AG04449 (cell line): ENCODE results near the gene ROBO1.

Experiments used
- CTCF ChIA-PET: fragments of 350-600 bp; formaldehyde crosslinking; extraction: SDS; loops from one replicate; lab custom pipeline; 2021; ENCODE audit warnings: antibody characterized with exemption; lab: Yijun Ruan, JAX
- POLR2A ChIA-PET: fragments of 400-600, 350-600 bp; formaldehyde crosslinking; extraction: SDS; loops from one replicate; lab custom pipeline; 2020; ENCODE audit warnings: antibody characterized with exemption, inconsistent platforms; lab: Yijun Ruan, JAX
- DNase-seq: peaks from one replicate; pipeline ENCODE4 v3.0.0-alpha.2; 2010; ENCODE audit warnings: low read depth, low spot score
- H3K4me3 ChIP-seq: 2 replicates; pipeline ENCODE4 v1.5.1; 2011; ENCODE audit warnings: low read depth, mild to moderate bottlenecking, control low read depth, low read length
- TF ChIP-seq, protein P1 (sequence below): IDR thresholded peaks from one replicate; pipeline ENCODE4 v1.5.1; 2011; ENCODE audit warnings: mild to moderate bottlenecking, moderate library complexity, low read length, control low read depth, inconsistent platforms; ENCODE audit not compliant: insufficient read depth; ENCODE audit errors: missing control alignments

The ROBO1 gene

DNA sequence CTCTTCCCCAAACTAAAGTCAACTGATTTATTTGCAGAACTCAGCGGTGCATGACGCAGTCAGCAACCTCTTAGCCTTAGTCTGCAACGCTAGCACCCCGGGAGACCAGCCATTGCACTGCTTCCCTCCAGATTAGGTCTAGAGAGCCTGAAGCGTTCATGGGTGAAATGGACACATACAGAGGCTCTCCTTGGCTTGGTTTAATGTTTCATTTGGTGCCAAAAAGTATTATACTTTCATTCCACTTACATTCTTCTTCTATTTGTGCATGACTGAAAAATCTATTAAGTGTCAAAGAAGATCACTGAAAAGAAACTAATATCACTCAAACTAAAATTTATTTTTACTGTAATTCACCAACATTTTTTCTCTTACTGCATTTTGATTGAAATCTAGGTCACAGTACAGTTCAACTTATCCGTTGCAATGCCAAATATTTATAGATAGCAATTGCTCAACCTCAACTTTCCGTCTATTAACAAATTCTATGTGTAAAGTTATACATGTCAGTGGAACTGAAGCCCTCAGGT lies 116.2 kb downstream of the ROBO1 start:
- H3K4me3 ChIP-seq = no peak overlapping the region
- ChIA-PET POLR2A (no interaction called here), CTCF (no interaction called here)
- TF ChIP-seq, protein P1, sequence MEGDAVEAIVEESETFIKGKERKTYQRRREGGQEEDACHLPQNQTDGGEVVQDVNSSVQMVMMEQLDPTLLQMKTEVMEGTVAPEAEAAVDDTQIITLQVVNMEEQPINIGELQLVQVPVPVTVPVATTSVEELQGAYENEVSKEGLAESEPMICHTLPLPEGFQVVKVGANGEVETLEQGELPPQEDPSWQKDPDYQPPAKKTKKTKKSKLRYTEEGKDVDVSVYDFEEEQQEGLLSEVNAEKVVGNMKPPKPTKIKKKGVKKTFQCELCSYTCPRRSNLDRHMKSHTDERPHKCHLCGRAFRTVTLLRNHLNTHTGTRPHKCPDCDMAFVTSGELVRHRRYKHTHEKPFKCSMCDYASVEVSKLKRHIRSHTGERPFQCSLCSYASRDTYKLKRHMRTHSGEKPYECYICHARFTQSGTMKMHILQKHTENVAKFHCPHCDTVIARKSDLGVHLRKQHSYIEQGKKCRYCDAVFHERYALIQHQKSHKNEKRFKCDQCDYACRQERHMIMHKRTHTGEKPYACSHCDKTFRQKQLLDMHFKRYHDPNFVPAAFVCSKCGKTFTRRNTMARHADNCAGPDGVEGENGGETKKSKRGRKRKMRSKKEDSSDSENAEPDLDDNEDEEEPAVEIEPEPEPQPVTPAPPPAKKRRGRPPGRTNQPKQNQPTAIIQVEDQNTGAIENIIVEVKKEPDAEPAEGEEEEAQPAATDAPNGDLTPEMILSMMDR = no peak
- no peak for DNase-seq

DNA sequence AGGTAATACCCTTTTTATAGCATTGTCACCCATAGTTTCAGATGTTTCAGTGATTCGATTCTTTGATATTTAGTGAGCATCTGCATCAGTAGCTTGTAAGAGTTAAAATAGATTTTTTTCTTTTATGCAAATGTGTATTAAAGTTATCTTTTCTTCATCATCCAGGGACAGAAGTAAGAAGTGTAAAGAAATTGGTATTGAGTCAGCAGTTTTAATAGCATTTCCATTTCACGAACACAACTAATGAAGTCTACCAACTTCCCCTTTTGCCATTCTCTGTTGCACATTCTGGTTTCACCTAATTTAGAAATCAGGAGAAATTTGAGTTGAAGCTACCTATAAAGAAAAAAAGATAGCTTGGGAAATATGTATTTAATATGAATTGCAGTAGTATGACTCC lies 127.9 kb downstream of the ROBO1 start:
- no peak for DNase-seq
- ChIA-PET CTCF (no interaction called here), POLR2A (no interaction called here)
- TF ChIP-seq, protein P1 = no peak
- H3K4me3 ChIP-seq = no peak overlapping the region

DNA sequence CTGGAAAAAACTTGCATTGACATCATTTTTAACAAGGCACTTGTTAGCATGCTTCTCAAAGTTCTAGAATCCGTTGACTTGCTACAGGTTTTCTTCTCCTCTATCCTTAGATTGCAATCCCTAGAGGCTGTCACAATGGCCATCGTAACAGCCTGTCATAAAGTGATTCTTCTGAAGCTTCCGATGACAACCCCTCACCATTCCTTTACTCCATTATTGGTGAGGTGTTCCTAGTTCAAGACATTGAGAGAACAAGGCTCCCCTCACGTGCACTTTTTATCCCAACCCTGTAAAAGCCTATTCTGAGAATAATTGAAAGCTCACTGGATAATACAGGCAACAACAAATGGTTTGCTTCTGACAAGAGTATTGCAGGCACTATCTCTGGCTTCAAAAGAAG lies 131.4 kb downstream of the ROBO1 start:
- TF ChIP-seq, protein P1 = no peak
- ChIA-PET POLR2A (no interaction called here), CTCF (no interaction called here)
- H3K4me3 ChIP-seq = no peak overlapping the region
- DNase-seq = no peak

DNA sequence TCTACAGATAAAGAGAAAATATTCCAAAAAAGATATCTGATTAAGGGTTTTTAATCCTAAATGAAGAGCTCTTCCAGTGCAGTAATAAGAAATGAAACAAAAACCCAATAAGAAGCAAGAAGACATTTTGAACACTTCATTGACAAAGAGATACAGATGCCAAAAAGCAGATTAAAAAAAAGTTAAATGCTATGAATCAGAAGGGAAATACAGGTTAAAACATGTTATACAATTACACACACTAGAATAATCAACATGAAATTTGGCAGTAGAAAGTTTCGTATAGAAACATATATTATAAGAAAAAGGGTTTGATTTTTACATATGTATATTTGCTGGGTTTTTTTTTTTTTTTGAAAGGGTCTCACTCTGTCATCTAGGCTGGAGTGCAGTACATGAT lies 135.0 kb downstream of the ROBO1 start:
- no peak overlapping the region for H3K4me3 ChIP-seq
- TF ChIP-seq, protein P1 = no peak
- DNase-seq = no peak
- ChIA-PET POLR2A (no interaction called here), CTCF (no interaction called here)

DNA sequence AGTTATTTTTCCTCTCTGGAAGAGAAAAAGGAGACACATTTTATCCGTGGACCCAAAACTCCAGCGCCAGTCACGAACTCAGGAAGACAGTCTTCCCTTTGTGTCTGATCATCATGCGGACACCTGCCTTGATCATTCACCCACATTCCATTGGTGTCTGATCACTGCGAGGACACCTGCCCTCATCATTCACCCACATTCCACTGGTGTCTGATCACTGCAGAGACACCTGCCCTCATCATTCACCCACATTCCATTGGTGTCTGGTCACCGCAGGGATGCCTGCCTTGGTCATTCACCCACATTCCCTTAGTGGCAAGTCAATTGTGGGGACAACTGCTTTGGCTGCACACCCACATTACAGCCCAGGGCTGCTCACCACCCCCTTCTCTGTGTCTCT lies 148.9 kb downstream of the ROBO1 start:
- no peak overlapping the region for H3K4me3 ChIP-seq
- TF ChIP-seq, protein P1 = no peak
- no peak for DNase-seq
- ChIA-PET POLR2A (no interaction called here), CTCF (no interaction called here)

DNA sequence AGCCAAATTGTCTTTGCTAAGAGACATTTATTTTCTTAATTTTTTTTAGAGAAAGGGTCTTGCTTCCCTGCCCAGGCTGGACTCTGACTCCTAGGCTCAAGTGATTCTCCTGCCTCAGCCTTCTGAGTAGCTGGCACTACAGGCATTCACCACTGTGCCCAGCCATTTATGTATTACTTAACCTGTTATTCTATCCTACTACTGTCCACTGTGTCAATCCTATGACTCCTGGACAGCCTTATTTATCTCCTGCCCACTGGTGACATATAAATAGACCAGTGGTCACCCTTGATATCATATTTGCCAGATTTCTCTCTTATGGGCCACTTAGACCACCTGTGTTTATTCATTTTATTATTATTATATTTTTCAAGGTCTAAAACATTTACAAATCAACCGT lies 161.4 kb downstream of the ROBO1 start:
- ChIA-PET CTCF (no interaction called here), POLR2A (no interaction called here)
- no peak overlapping the region for H3K4me3 ChIP-seq
- no peak for DNase-seq
- TF ChIP-seq, protein P1 = no peak
